Activated CD4-positive, alpha-beta T cell treated with anti-CD3 and anti-CD28 coated beads, Interleukin-2, amount 50 U/mL, for 1 hour (primary cell): ENCODE data around the gene IVNS1ABP.
"Not testable (repeated sequence)": the region's sequence is repeated elsewhere in the genome, so short reads cannot be mapped to it uniquely, and the experiment has no call there.

ENCODE experiments used
- DNase-seq: peaks from one replicate; pipeline ENCODE4 v3.0.0-alpha.2; 2020

Gene IVNS1ABP

GRCh38 chr1:185317034-185317885 is at the start of gene IVNS1ABP:
Gene IVNS1ABP (minus strand): TSS chr1:185317243. CDS start chr1:185309493, 7,750 bp downstream.
- peak; percentile 95 for DNase-seq

- no peak for DNase-seq
Observed at GRCh38 chr1:185365951-185366350, 48.9 kb upstream of the IVNS1ABP start.

- not testable (repeated sequence) for DNase-seq
Observed at GRCh38 chr1:185364528-185364927, 47.5 kb upstream of the IVNS1ABP start.

- no peak for DNase-seq
Observed at GRCh38 chr1:185363205-185363604, 46.2 kb upstream of the IVNS1ABP start.

- no peak for DNase-seq
Observed at GRCh38 chr1:185360714-185361113, 43.7 kb upstream of the IVNS1ABP start.

GRCh38 chr1:185358957-185359356 is 41.9 kb upstream of the IVNS1ABP start:
- DNase-seq, result no peak

GRCh38 chr1:185355947-185356346 is 38.9 kb upstream of the IVNS1ABP start:
- DNase-seq, result no peak

- DNase-seq, result no peak
Observed at GRCh38 chr1:185353124-185353523, 36.1 kb upstream of the IVNS1ABP start.

- no peak for DNase-seq
Observed at GRCh38 chr1:185351734-185352466, 34.9 kb upstream of the IVNS1ABP start.

GRCh38 chr1:185350027-185350442 is 33.0 kb upstream of the IVNS1ABP start:
- no peak for DNase-seq

GRCh38 chr1:185349556-185349955 is 32.5 kb upstream of the IVNS1ABP start:
- DNase-seq, result no peak

GRCh38 chr1:185348985-185349384 is 31.9 kb upstream of the IVNS1ABP start:
- no peak for DNase-seq

GRCh38 chr1:185348296-185348695 is 31.3 kb upstream of the IVNS1ABP start:
- no peak for DNase-seq

- no peak for DNase-seq
Observed at GRCh38 chr1:185345913-185346720, 29.1 kb upstream of the IVNS1ABP start.

GRCh38 chr1:185343306-185343705 is 26.3 kb upstream of the IVNS1ABP start:
- no peak for DNase-seq

- no peak for DNase-seq
Observed at GRCh38 chr1:185342672-185343259, 25.7 kb upstream of the IVNS1ABP start.

- no peak for DNase-seq
Observed at GRCh38 chr1:185342017-185342416, 25.0 kb upstream of the IVNS1ABP start.

- DNase-seq, result no peak
Observed at GRCh38 chr1:185341196-185341781, 24.2 kb upstream of the IVNS1ABP start.

- DNase-seq, result peak; percentile 7
Observed at GRCh38 chr1:185338719-185339622, 21.9 kb upstream of the IVNS1ABP start.

- no peak for DNase-seq
Observed at GRCh38 chr1:185337246-185337645, 20.2 kb upstream of the IVNS1ABP start.

- DNase-seq, result no peak
Observed at GRCh38 chr1:185334182-185334581, 17.1 kb upstream of the IVNS1ABP start.
